GM21825 (cell line): Measurements from ENCODE around the gene AK5.
A peak's percentile ranks its signal among the peaks of the same experiment; 100 is the strongest.
"Not testable (repeated sequence)": the region's sequence is repeated elsewhere in the genome, so short reads cannot be mapped to it uniquely, and the experiment has no call there.

Experiments
- ATAC-seq: cut with Tn5 transposase; IDR thresholded peaks from one replicate; pipeline ENCODE4 v1.9.1; 2021; ENCODE audit warnings: mild to moderate bottlenecking, moderate library complexity; ENCODE audit not compliant: unreplicated experiment

The AK5 gene

GRCh38 chr1:77394166-77394565, 112.3 kb downstream of the AK5 start:
- ATAC-seq = no peak

DNA sequence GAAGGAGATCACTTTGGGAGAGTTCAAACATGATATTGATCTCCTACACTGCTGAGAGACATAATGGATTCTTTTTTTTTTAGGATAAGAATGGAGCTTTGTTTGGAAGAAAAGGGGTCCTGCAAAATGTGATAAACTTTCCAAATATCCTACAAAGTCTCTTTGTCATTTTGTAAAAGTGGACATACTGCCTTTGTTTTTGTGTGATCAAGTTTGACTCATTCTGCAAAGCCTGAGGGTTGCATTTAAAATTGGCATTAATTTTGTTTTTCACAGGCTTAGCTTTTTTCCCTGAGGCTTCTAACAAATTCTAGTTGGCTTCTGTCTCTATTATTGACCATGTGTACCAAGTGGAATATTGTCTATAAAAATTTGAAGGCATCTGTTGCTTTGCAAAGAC, 113.2 kb downstream of the AK5 start:
- ATAC-seq = no peak

DNA sequence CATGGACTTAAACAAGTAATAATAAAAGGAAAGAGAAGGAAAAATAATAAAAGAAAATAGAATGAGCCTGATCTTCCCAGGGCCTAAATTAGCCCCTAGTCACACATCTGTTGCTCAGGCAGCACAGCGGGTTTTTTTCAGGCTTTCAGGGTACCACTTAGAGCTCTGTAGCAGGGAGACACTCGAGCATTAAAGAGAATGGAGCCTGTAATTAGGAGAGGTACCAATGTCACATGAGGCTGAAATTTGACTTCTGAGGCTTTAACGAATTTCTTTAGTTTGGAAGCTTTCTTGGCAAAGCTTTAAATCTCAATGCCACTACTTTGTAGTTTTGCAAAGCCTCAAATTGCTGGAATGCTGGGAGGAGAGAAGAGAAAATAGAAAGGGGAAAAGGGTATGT, 116.3 kb downstream of the AK5 start:
- no peak for ATAC-seq

DNA sequence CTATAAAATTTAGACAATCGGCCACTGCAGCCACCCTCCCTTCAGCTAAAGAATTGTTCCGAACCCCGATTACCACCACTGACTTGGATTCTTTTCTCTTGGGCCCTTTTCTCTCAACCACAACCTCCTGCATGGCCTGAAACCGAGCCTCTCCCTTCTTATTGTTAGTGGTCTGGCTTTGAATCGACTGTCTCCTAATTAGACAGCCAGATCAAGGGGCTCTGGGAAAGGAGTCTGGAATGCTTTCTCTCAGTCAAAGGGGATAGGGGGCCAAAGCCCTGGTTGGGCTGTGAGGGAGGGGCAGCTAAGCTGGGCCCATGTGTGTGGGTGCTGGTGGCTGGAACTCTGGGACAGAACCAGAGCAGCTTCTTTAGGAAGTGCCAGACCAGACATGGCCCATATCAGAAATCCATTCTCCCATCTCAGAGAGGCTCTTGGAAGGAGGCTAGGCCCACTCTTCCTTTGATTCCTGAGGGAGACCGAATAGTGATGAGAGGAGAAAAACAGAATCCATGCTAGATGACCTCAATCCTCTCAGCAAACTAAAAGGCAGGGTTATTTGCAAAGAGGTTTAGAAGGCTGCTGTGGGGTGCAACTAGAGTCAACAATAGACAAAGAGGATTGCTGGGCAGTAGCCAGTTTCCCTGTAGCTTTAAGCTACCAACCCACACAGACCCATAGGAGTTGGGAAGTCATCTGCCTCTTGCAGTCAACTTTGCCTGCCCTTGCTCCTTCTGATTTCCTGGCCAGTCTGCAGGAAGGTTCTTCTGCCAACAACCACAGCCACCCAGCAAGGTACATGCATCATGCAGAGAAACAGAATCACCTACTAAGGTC, 117.6 kb downstream of the AK5 start:
- ATAC-seq = no peak

GRCh38 chr1:77400781-77401180, 119.0 kb downstream of the AK5 start:
- ATAC-seq = no peak

DNA sequence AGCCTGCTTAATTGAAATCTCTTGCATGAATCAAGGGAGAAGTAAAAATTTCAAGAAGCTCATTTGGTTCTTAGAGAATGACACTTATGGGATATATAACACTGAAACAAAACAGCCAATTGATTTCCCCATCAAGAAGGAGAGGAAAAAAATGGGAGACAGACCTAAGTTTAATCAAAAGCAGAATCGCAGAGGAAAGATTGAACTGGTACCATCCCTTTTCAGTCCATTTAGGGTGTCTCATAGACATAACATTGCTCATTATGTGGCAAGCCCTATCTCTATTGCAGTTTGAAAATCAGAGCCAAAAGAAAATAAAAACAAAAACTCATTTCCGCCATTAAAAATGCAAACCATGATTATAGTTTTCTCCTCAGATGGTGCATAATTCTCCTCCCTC, 119.6 kb downstream of the AK5 start:
- ATAC-seq = no peak

GRCh38 chr1:77405186-77405585, 123.4 kb downstream of the AK5 start:
- no peak for ATAC-seq

DNA sequence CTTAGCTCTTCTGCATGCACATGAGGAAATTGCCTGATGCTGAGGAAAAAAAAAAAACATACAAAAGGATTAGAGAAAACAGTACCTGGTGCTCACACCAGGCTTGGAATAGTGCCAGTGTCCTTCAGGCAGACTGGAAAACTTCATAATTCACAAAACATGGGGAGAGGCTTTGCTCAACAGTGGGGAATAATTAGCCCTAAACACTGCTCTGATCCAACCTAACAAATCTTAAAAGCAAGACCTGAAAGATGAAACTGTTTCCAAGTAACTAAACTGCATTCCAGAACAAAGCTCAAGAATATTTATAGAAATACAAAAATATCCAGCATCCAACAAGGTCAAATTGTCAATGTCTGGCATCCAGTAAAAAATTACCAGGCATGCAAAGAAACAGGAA, 124.8 kb downstream of the AK5 start:
- no peak for ATAC-seq

- no peak for ATAC-seq
Observed at GRCh38 chr1:77407738-77408375, 126.0 kb downstream of the AK5 start.

GRCh38 chr1:77408933-77409332, 127.1 kb downstream of the AK5 start:
- not testable (repeated sequence) for ATAC-seq

DNA sequence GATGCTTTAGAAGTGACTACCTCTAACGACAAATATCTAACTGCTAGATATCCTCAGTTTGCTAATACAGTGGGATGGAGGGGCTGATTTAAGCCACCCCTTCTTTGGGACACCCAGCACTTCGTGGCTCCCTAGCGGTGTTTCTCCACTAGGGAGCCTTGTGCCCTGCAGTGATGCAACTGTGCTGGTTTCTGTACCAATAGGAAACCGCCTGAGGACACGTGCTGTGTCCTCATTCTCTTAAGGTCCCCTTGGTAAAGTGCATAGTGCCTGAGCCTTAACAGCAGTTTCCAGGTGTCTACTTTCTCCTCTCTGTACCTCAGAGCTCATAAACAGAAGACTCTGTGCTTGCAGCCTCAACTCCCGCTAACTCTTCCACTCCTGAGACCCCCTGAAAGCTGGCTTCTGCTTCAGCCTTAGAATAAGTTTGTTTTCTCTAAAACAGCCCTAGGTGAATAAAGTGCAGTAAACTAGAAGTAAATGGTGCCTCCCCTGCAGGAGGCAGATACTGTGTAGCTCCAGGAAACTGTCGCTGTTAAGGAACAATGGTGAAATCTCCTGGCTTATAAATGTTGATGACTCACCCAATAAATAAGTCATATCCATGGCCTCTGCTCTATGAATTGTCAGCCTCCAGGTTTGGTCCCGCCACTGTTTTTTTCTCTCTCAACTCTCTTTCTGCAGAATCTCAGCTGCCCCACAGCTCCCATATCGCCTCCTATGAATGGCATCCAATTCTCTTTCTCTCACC, 130.4 kb downstream of the AK5 start:
- no peak for ATAC-seq

- peak; percentile 61 for ATAC-seq
Observed at GRCh38 chr1:77412820-77413530, 131.2 kb downstream of the AK5 start.

GRCh38 chr1:77413541-77414335, 131.9 kb downstream of the AK5 start:
- ATAC-seq = peak; percentile 92

GRCh38 chr1:77415579-77415978, 133.8 kb downstream of the AK5 start:
- no peak for ATAC-seq

GRCh38 chr1:77416692-77417450, 135.1 kb downstream of the AK5 start:
- ATAC-seq = no peak

- ATAC-seq = not testable (repeated sequence)
Observed at GRCh38 chr1:77418055-77418454, 136.2 kb downstream of the AK5 start.

- ATAC-seq = no peak
Observed at GRCh38 chr1:77421504-77422233, 139.8 kb downstream of the AK5 start.

GRCh38 chr1:77424236-77424635, 142.4 kb downstream of the AK5 start:
- ATAC-seq = no peak

DNA sequence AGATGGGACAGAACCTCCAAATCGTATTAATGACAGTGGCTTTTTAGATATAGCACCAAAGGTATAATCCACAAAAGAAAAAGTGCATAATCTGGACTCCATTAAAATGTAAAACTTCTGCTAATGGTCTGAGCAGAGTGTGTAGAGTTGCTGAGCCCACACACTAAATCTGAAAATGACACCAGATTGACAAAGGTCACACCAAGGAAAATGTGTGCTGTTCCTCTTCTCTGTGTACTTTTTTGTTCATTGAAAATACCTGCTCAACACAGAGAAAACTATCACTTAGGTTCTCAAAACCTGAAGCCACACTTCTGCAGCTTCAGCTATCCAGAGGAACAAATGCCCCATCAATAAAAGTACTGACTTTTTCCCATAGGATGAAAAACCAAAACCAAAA, 146.2 kb downstream of the AK5 start:
- no peak for ATAC-seq
